Prostate gland (tissue), 2 donors: ENCODE measurements around the gene GABBR2. TPM values are rescaled to one million over a fixed set of nuclear protein-coding genes. Genes with fewer than 3 reads are reported as not detected.

Experiments
- DNase-seq: peaks from one replicate; pipeline ENCODE4 v3.0.0-alpha.2; 2019; ENCODE audit warnings: low spot score
- H3K27ac ChIP-seq, 2 donors: fragments of 200-600 bp; sonication (generic); 2 replicates each; pipeline ENCODE4 v1.5.1; 2017 to 2019
- H3K27me3 ChIP-seq: fragments of 200-600 bp; sonication (generic); replicated peaks from 2 replicates; pipeline ENCODE4 v1.5.1; 2019; ENCODE audit not compliant: insufficient read depth
- H3K36me3 ChIP-seq, 2 donors: fragments of 200-600 bp; sonication (generic); 1 replicate in 1 of 2; 2 replicates in 1 of 2; pipeline versions ENCODE4 v1.5.1 to v1.8.1; 2017 to 2019
- H3K4me1 ChIP-seq: fragments of 200-600 bp; sonication (generic); replicated peaks from 2 replicates; pipeline ENCODE4 v1.5.1; 2019
- H3K4me3 ChIP-seq, 2 donors: fragments of 200-600 bp; sonication (generic); 2 replicates each; pipeline ENCODE4 v1.5.1; 2017 to 2019
- H3K9me3 ChIP-seq: fragments of 200-600 bp; sonication (generic); 2 replicates; pipeline ENCODE4 v1.5.1; 2017
- CTCF ChIP-seq, 4 experiments: fragments of 200-600 bp in 2 of 4; fragments of 450-650 bp in 2 of 4; sonication (generic) in 2 of 4; IDR thresholded peaks; 1 replicate in 3 of 4; 2 replicates in 1 of 4; pipeline ENCODE4 v1.5.1; 2016 to 2019; ENCODE audit warnings: antibody characterized with exemption in 4 of 4, mild to moderate bottlenecking in 2 of 4, moderate library complexity in 2 of 4
- POLR2A ChIP-seq: fragments of 450-650 bp; IDR thresholded peaks from one replicate; pipeline ENCODE4 v1.6.1; 2016; ENCODE audit warnings: antibody characterized with exemption, mild to moderate bottlenecking
- POLR2AphosphoS5 ChIP-seq: sonication (generic); formaldehyde crosslinking; IDR thresholded peaks from one replicate; pipeline ENCODE4 v1.6.1; 2017; ENCODE audit warnings: antibody characterized with exemption
- WGBS: methylation state at CpG from one replicate; pipeline ENCODE4 v1.1.5; 2018; 5-methylcytosine and 5-hydroxymethylcytosine counted together
- intact Hi-C: fragments of 100-400 bp; cut with DNase I; formaldehyde crosslinking; loops from one replicate; pipeline ENCODE4 v1.14.2; 2022
- total RNA-seq, 2 donors: library from RNA; depleted of rRNA; stranded (reverse); fragments of >200 nt; gene quantifications; one replicate each; pipeline ENCODE4 v1.1.0, GENCODE V29; 2016

The GABBR2 gene
- total RNA-seq, 2 donors from 2014 or later, result 0.97 TPM; not detected in 1

- WGBS, result 61% methylated on average over 1 of the region's 1 CpG
Observed at GRCh38 chr9:98365781-98366180, 343.0 kb downstream of the GABBR2 start.

GRCh38 chr9:98365227-98365669, 343.5 kb downstream of the GABBR2 start:
- peaks cover 2% of the 10 kb centered on the region for H3K27me3 ChIP-seq
- no peaks in the 10 kb centered on the region for H3K36me3 ChIP-seq
- H3K27ac ChIP-seq, result no peak overlapping the region
- intact Hi-C loops, result no loop called here
- H3K9me3 ChIP-seq, result no peaks in the 10 kb centered on the region
- WGBS, result 95% methylated on average over 1 of the region's 1 CpG
- no peak for TF ChIP-seq POLR2A
- peak in 1 of 4 experiments; percentile 10 for TF ChIP-seq CTCF (IDR thresholded peaks at IDR 0.05)
- H3K4me1 ChIP-seq, result no peaks in the 10 kb centered on the region
- no peak for DNase-seq
- H3K4me3 ChIP-seq, result no peak overlapping the region

More at GRCh38 chr9:98365781-98366180, 343.0 kb downstream of the GABBR2 start:
- intact Hi-C loops, result no loop called here
- no peaks in the 10 kb centered on the region for H3K9me3 ChIP-seq
- H3K36me3 ChIP-seq, result no peaks in the 10 kb centered on the region
- H3K4me3 ChIP-seq, result no peak overlapping the region
- DNase-seq, result no peak
- no peaks in the 10 kb centered on the region for H3K4me1 ChIP-seq
- peaks cover 2% of the 10 kb centered on the region for H3K27me3 ChIP-seq
- TF ChIP-seq CTCF (IDR thresholded peaks at IDR 0.05), result no peak
- no peak for TF ChIP-seq POLR2A
- TF ChIP-seq POLR2AphosphoS5, result no peak
- H3K27ac ChIP-seq, result no peak overlapping the region

GRCh38 chr9:98364086-98364485, 344.6 kb downstream of the GABBR2 start:
- intact Hi-C loops, result no loop called here

GRCh38 chr9:98363644-98364043, 345.1 kb downstream of the GABBR2 start:
- Histone ChIP-seq H3K27me3 (peaks cover 2% of the 10 kb centered on the region), H3K27ac (no peak overlapping the region), H3K9me3 (no peaks in the 10 kb centered on the region), H3K4me3 (no peak overlapping the region), H3K36me3 (no peaks in the 10 kb centered on the region), H3K4me1 (no peaks in the 10 kb centered on the region)
- TF ChIP-seq CTCF (IDR thresholded peaks at IDR 0.05), result no peak
- WGBS, result 14% methylated on average over 6 of the region's 6 CpGs
- DNase-seq, result no peak
- intact Hi-C loops, result no loop called here

More at GRCh38 chr9:98364086-98364485, 344.6 kb downstream of the GABBR2 start:
- Histone ChIP-seq H3K27me3 (peaks cover 2% of the 10 kb centered on the region), H3K4me1 (no peaks in the 10 kb centered on the region), H3K27ac (no peak overlapping the region), H3K4me3 (no peak overlapping the region), H3K36me3 (no peaks in the 10 kb centered on the region), H3K9me3 (no peaks in the 10 kb centered on the region)
- no peak for DNase-seq
- 29% methylated on average over 4 of the region's 4 CpGs for WGBS
- no peak for TF ChIP-seq POLR2AphosphoS5
- TF ChIP-seq CTCF (IDR thresholded peaks at IDR 0.05), result no peak
- no peak for TF ChIP-seq POLR2A

- DNase-seq, result no peak
- Histone ChIP-seq H3K4me3 (no peak overlapping the region), H3K36me3 (no peaks in the 10 kb centered on the region), H3K27me3 (peaks cover 2% of the 10 kb centered on the region), H3K4me1 (no peaks in the 10 kb centered on the region), H3K9me3 (no peaks in the 10 kb centered on the region), H3K27ac (no peak overlapping the region)
- intact Hi-C loops, result no loop called here
- WGBS, result 90% methylated on average over 11 of the region's 11 CpGs
- TF ChIP-seq CTCF (IDR thresholded peaks at IDR 0.05), result no peak
- TF ChIP-seq POLR2AphosphoS5, result no peak
- no peak for TF ChIP-seq POLR2A
Observed at GRCh38 chr9:98362624-98363252, 346.0 kb downstream of the GABBR2 start.
